DMS114 treated with DMSO at 0.1 percent for 48 hours (cell line): Measurements from ENCODE around the gene TSC22D3.
"Not testable (repeated sequence)": the region's sequence is repeated elsewhere in the genome, so short reads cannot be mapped to it uniquely, and the experiment has no call there.

Experiments used
- DNase-seq: peaks from one replicate; lab custom pipeline; 2025; ENCODE audit not compliant: unreplicated experiment; lab: John Stamatoyannopoulos, UW

Gene TSC22D3

DNA sequence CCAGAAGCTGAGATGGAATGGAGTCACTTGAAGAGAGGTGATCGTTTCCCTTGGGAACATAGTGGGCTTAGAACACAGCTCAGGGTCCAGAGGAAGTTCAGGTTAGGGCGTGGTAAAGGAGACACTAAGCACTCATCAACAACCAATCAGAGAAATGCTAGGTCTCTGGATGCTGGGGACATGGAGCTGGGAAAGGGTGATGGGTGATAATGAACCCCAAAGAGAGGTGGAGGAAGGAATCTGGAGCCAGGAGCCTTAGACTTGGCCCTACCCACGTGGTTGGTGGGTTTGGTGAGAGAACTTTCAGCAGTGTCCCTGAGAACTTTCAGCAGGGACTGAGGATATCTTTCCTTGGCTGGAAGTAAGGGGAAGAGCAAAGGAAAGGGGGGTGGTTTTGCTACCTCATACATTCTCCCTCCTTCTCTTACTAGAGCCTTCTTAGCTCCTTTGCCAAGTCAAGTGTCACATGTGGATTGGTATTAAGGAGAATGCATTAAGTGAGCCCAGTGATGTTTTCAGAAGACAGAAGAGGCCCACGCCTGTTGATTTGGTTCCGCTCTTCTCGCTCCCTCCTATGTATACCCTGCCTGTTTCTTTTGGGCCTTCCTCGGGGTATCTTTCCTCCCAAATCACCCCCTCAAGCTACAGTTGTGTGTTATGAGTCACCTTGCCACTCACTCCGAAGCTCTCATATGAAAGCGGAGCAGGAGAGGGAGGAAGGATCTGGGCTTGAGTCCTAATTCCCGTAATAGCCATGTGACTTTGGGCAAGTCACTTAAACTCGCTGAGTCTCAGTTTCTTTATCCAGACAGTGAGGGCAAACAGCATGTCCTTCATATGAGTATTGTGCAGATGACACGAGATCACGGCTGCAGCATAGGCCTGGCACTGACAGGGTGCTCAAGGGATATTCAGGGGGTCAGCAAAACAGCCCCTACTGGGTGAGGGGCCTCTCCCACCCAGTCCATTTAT is 63.1 kb downstream of the TSC22D3 start:
- no peak for DNase-seq

DNA sequence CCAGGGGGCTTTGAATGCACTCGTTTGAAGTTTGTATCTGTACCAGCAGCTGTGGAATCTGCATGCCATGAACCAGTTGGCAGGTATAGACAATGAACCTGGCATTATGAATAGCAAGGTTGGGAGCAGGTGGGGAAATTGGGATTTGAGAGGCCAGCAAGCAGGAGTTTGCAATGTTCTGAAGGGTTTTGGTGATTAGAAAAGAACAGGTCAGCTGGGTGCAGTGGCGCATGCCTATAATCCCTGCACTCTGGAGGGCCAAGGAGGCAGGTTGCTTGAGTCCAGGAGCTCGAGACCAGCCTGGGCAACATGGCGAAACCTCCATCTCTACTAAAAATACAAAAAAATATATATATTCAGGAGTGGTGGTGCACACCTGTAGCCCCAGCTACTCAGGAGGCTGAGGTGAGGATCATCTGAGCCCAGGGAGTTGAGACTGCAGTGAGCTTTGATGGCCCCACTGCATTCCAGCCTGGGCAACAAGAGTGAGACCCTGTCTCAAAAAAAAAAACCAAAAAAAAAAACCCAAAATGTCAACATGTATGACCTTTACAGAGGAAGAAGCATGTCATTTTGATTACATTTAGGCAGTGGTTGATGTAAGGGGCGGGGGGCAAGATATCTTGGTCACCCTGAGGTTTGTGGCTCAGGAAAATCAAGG is 63.9 kb downstream of the TSC22D3 start:
- DNase-seq = no peak

DNA sequence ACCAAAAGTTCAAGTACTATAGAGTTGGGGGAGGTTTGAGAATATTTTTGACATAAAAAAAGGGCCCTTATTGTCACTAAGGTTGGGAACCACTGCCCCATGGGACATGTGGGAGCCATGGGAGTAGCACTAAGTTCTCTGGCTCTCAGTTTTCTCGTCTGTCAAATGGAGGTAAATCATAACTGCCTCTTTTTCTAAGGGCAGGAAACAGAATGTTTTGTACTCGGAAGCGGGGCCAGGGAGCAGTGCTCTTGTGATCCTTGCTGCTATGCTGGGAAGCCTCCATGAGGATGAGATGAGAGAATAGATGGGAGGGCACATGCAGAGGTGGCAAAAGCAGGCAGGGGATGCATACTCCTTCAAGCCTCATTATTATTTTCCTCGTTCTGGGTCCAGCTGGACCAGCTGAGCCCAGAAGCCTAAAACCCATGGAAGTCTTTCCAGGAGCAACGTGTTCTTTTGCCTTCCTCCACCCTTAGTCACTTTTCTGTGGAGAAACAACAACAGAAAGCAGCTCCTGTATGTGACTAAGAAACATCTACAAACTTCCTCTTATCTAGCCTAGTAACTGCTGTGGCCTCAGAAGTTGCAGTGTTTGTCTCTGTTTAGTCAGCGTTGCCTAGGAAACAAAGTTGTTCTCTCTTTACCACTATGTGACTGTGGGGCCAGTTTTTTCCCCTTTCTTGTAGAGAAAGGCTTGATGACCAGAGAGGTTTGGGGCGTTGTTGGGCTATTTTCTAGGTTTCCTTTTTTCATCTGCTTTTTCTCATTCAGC is 64.8 kb downstream of the TSC22D3 start:
- no peak for DNase-seq

DNA sequence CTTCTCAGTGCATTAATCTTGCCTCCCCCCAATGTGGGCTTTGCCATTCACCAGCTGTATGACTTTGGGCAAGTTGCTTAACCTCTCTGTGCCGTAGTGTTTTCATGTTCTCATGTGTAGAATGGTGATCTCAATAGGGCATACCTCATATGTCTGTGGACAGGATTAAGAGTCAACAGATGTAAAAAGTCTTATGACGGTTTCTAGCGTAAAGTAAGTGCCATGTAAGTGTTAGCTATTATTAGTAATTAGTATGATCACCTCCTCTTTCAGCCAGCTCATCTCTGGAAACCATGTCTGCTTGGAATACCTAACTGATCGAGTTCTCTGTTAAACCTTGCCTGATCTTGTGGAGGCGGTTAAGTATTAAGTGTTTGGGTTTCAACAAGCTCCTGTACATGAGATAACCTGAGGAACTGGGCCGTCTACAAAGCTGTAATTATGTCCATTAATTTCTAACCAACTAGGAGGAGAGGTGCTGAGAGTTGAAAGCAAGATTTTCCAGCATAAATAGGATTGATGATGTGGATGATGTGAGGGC is 66.3 kb downstream of the TSC22D3 start:
- no peak for DNase-seq

- DNase-seq = no peak
Observed at GRCh38 chrX:107708762-107709161, 66.8 kb downstream of the TSC22D3 start.

GRCh38 chrX:107707866-107708265 is 67.7 kb downstream of the TSC22D3 start:
- no peak for DNase-seq

DNA sequence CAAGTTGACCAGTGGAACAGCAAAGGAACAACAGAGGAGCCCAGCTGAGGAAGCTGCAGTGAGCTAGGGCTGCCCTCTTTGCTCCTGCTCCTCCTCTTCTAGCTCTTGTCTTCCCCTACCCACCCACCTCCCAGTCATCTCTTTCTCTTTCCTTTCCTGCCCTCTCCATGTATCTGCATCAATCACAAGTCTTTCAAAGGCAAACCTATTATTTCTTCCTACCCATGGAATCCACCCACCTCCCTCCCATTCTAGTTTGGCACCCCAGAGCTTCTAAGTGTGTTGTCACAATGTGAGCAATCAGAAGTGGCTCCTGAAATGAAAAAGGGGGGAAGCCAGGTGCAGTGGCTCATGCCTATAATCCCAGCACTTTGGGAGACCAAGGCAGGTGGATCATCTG is 69.3 kb downstream of the TSC22D3 start:
- no peak for DNase-seq

DNA sequence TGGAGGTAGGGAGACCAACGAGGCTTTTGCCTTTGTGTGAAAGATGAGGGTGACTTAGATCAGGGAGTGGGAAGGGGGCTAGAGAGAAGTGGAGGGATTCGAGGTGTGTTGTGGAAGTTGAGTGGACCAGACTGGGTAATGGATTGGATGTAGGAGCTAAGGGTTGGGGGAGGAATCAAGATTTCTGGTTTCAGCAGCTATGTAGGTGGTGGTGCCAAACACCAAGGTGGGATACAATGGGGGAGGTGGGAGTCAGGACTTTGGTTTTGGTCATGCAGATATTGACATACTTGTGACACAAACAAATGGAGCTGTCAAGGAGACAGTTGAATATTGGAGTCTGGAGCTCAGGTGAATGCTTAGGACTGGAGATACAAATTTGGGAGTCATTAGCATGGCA is 71.0 kb downstream of the TSC22D3 start:
- no peak for DNase-seq

DNA sequence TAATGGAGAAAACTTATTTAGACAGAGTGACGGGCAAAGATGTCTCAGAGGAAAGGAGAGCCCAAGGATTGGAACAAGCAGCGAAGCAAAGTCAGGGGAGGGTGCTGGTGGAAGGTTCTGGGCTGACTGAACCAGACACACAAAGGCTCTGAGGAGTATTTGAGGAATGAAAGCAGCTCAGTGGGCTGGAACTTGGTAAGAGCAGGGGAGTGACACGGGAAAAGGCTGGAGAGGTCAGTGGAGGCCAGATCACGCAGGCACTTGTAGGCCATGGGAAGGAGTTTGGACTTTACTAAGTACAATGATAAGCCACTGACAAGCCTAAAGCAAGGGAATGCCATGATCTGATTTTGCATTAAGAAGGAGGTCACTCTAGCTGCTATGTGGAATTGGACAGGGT is 71.4 kb downstream of the TSC22D3 start:
- no peak for DNase-seq

GRCh38 chrX:107701493-107702121 is 74.0 kb downstream of the TSC22D3 start:
- no peak for DNase-seq

- no peak for DNase-seq
Observed at GRCh38 chrX:107700790-107701189, 74.8 kb downstream of the TSC22D3 start.

- DNase-seq = no peak
Observed at GRCh38 chrX:107700317-107700774, 75.2 kb downstream of the TSC22D3 start.

GRCh38 chrX:107699616-107700015 is 76.0 kb downstream of the TSC22D3 start:
- DNase-seq = no peak

DNA sequence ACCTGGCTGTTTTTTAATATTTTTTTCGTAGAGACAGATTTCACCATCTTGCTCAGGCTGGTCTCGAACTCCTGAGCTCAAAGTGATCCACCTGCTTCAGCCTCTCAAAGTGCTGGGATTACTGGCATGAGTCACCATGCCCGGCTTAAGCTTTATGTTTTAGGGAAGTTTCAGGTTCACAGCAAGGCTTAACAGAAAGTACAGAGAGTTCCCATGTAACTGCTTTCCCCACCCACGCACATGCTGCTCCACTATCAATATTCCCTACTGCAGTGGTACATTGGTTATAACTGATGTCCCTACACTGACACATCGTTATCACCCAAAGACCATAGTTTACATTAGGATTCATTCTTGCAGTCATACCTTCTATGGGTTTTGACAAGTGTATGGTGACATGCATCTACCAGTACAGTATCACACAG is 84.6 kb downstream of the TSC22D3 start:
- no peak for DNase-seq

DNA sequence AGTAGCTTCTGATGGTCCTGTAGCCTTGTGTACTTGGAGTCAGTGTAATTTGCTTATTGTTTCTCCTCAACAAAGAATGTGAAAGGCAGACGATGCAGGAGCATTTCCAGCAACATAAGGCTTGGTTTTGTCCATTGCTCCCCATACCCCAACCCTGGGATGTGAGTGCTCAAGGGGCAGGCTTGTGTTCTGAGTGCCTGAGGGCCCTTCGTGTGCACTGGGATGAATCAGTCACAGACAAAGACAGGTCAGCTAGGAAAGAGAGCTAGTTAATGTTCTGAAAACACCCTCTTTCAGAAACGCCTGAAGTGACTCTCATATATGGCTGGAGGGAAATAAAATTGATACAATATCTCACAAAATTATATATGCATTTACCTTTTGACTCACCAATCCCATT is 88.1 kb downstream of the TSC22D3 start:
- DNase-seq = no peak

GRCh38 chrX:107686792-107687191 is 88.8 kb downstream of the TSC22D3 start:
- no peak for DNase-seq

DNA sequence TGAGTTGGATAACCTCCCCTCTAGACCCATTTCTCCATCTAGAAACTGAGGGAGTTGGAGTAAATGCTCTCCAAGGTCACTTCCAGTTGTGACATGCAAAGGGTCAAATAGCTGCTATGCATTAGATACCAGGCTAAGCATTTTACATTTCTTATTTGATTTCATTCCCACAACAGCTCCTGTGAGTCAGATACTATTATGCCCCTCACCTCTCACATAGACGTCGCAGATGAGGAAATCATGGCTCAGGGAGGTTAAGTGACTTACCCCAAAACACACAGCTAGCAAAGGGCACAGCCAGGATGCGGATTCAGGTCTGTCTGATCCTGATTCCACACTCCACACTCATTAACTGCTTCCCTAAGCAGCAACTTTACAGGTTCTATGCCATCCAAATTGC is 89.6 kb downstream of the TSC22D3 start:
- DNase-seq = no peak

GRCh38 chrX:107685586-107685985 is 90.0 kb downstream of the TSC22D3 start:
- not testable (repeated sequence) for DNase-seq

DNA sequence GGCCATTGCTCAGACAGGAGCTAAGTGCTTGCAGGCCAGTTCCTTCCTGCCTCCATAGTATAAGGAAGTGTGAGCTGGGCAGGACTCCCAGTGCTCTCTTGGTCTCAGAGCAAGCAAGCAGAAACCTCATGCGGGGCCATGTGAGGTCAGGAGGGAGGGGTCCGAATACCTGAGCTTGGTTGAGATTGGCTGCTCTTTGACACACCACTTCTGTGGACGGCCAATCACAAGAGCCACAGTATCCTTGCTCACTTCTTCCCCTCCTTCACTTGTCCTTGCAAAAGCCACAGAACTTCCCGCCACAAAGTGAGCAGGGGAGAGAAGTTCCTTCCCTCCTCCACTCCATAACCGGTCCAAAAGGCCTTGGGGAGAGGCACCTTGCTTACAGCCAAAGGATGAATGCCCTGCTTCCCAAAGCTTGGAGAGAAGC is 90.6 kb downstream of the TSC22D3 start:
- DNase-seq = no peak

GRCh38 chrX:107683931-107684330 is 91.7 kb downstream of the TSC22D3 start:
- no peak for DNase-seq
